GM10847 (cell line): ENCODE measurements around the gene PGR.

Experiments
- POLR2A ChIP-seq: IDR thresholded peaks from 2 replicates; pipeline ENCODE4 v1.6.1; 2011; ENCODE audit not compliant: insufficient read length; ENCODE audit errors: extremely low read depth

The PGR gene

GRCh38 chr11:101103433-101103832, 26.2 kb downstream of the PGR start:
- no peak for TF ChIP-seq POLR2A

- TF ChIP-seq POLR2A, result no peak
Measured at GRCh38 chr11:101100601-101101000, 29.0 kb downstream of the PGR start.

GRCh38 chr11:101096036-101096704, 33.4 kb downstream of the PGR start:
- TF ChIP-seq POLR2A, result no peak

- no peak for TF ChIP-seq POLR2A
Measured at GRCh38 chr11:101091781-101092180, 37.8 kb downstream of the PGR start.

GRCh38 chr11:101090679-101091270, 38.8 kb downstream of the PGR start:
- TF ChIP-seq POLR2A, result no peak

- TF ChIP-seq POLR2A, result no peak
Measured at GRCh38 chr11:101083335-101083734, 46.3 kb downstream of the PGR start.

- no peak for TF ChIP-seq POLR2A
Measured at GRCh38 chr11:101082813-101083212, 46.8 kb downstream of the PGR start.

DNA sequence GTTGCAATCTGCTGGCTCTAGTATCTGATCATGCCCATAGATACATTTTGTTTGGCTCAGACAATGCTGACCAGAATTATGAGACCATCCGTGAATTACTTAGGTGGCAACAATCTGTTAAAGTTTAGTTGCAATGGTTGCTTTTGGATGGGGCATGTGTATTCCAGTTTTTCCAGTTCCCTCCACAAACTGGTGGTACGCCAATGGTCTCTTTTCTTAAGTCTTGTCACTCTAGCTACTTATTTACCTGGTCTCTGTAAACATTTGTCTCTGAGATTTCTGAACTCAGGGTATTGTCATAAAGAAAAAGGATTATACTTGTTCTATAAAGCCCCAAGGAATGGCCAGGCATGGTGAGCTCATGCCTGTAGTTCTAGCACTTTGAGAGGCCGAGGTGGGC, 65.9 kb downstream of the PGR start:
- no peak for TF ChIP-seq POLR2A

GRCh38 chr11:101061606-101062005, 68.0 kb downstream of the PGR start:
- TF ChIP-seq POLR2A, result no peak

GRCh38 chr11:101059331-101059730, 70.3 kb downstream of the PGR start:
- TF ChIP-seq POLR2A, result no peak

GRCh38 chr11:101053492-101053891, 76.1 kb downstream of the PGR start:
- TF ChIP-seq POLR2A, result no peak

GRCh38 chr11:101051677-101052076, 77.9 kb downstream of the PGR start:
- TF ChIP-seq POLR2A, result no peak

- TF ChIP-seq POLR2A, result no peak
Measured at GRCh38 chr11:101049813-101050212, 79.8 kb downstream of the PGR start.

DNA sequence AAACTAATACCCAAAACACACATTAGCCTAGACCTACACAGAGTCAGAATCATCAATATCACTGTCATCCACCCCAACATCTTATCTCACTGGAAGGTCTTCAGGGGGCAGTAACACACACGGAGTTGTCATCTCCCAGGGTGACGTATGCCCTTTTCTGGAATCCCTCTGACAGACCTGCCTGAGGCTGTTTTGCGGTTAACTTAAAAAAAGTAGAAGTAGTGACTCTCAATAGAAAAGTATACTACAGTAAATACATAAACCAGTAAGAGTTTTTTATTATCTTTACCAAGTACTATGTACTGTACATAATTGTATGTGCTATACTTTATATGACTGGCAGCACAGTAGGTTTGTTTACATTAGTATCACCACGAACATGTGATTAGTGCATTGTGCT, 80.5 kb downstream of the PGR start:
- TF ChIP-seq POLR2A, result no peak

DNA sequence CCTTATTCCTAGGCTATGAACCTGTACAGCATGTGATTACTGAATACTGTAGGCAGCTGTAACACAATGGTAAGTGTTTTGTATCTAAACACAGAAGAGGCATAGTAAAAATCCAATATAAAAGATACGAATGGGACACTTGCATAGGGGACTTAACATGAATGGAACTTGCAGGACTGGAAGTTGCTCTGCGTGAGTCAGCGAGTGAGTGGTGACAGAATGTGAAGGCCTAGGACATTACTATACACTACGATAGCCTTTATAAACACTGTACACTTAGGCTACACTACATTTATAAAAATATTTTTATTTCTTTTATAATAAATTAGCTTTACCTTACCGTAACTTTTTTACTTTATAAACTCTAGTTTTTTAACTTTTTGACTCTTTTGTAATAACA, 81.1 kb downstream of the PGR start:
- no peak for TF ChIP-seq POLR2A

DNA sequence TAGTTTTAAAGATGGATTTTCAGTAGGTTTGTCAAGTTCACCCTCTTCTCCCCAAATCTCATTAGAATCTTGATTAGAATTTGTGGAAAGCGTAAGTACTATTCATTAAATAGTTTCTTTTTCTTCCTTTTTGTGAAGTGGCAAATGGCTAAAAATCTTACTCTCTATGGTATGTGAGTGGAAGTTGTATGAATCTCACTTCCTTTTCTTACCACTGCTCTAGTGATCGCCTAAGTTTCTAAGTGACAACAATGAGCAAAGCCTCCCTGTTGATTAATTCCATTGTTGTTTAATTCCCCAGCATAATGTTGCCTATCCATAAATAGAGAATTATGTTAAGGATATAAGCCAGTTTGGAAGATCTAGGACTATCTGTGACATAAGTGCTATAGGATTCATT, 82.7 kb downstream of the PGR start:
- no peak for TF ChIP-seq POLR2A

DNA sequence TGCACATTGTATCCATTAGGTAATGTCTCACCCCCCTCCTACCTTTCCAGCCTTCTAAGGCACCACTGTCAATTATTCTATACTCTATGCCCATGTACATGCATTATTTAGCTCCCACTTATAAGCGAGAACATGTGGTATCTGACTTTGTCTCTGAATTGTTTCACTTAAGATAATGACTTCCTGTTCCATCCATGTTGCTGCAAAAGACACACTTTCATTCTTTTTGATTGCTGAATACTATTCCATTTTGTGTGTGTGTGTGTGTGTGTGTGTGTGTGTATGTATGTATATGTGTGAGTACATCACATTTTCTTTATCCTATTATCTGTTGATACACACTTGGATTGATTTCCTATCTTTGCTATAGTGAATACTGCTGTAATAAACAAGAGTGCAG, 84.2 kb downstream of the PGR start:
- TF ChIP-seq POLR2A, result no peak
